ENCODE data around the gene CD300E.
"Not testable (repeated sequence)": the region's sequence is repeated elsewhere in the genome, so short reads cannot be mapped to it uniquely, and the experiment has no call there.

The CD300E gene

GRCh38 chr17:74623693-74624093 lies at the start of gene CD300E:
Gene CD300E, minus strand, starts transcription at chr17:74623738. Its CDS starts 117 bp downstream, at chr17:74623621.
- no peak for DNase-seq

GRCh38 chr17:74671031-74671771 lies 47.7 kb upstream of the CD300E start:
- no peak for DNase-seq

GRCh38 chr17:74670329-74670728 lies 46.8 kb upstream of the CD300E start:
- no peak for DNase-seq

- DNase-seq, result no peak
Measured at GRCh38 chr17:74663561-74663960, 40.0 kb upstream of the CD300E start.

- DNase-seq, result no peak
Measured at GRCh38 chr17:74659889-74660288, 36.4 kb upstream of the CD300E start.

- DNase-seq, result no peak
Measured at GRCh38 chr17:74658620-74659019, 35.1 kb upstream of the CD300E start.

- no peak for DNase-seq
Measured at GRCh38 chr17:74654742-74655141, 31.2 kb upstream of the CD300E start.

GRCh38 chr17:74652020-74652419 lies 28.5 kb upstream of the CD300E start:
- DNase-seq, result no peak

- DNase-seq, result no peak
Measured at GRCh38 chr17:74649909-74650308, 26.4 kb upstream of the CD300E start.

GRCh38 chr17:74647871-74648672 lies 24.5 kb upstream of the CD300E start:
- DNase-seq, result no peak

- no peak for DNase-seq
Measured at GRCh38 chr17:74646231-74646630, 22.7 kb upstream of the CD300E start.

- no peak for DNase-seq
Measured at GRCh38 chr17:74645010-74645409, 21.5 kb upstream of the CD300E start.

- DNase-seq, result no peak
Measured at GRCh38 chr17:74644419-74644818, 20.9 kb upstream of the CD300E start.

- DNase-seq, result no peak
Measured at GRCh38 chr17:74643826-74644225, 20.3 kb upstream of the CD300E start.

- no peak for DNase-seq
Measured at GRCh38 chr17:74642995-74643394, 19.5 kb upstream of the CD300E start.

- no peak for DNase-seq
Measured at GRCh38 chr17:74642556-74642955, 19.0 kb upstream of the CD300E start.

- DNase-seq, result no peak
Measured at GRCh38 chr17:74641958-74642298, 18.4 kb upstream of the CD300E start.

GRCh38 chr17:74641224-74641957 lies 17.9 kb upstream of the CD300E start:
- no peak for DNase-seq

- no peak for DNase-seq
Measured at GRCh38 chr17:74639704-74640151, 16.2 kb upstream of the CD300E start.

GRCh38 chr17:74637926-74638325 lies 14.4 kb upstream of the CD300E start:
- DNase-seq, result no peak

- DNase-seq, result no peak
Measured at GRCh38 chr17:74637265-74637664, 13.7 kb upstream of the CD300E start.

GRCh38 chr17:74636541-74637085 lies 13.1 kb upstream of the CD300E start:
- DNase-seq, result not testable (repeated sequence)

GRCh38 chr17:74635418-74635817 lies 11.9 kb upstream of the CD300E start:
- DNase-seq, result no peak
